ENCODE measurements around the gene TRMT2A.

Gene TRMT2A

GRCh38 chr22:20130731-20131596, 13.9 kb upstream of the TRMT2A start:
- Histone ChIP-seq H3F3A (ENCODE audit: low read depth) (0 out of 2 replicates have a peak, but pooled peaks cover 2% of the 10 kb centered on the region), H3K27me3 (ENCODE audit: insufficient read depth, low read length, poor library complexity, severe bottlenecking) (no peaks in the 10 kb centered on the region), H3K4me1 (ENCODE audit: insufficient read depth, low read length, poor library complexity, severe bottlenecking) (peaks cover 19% of the 10 kb centered on the region), H3K36me3 (ENCODE audit: insufficient read depth, low read length) (peaks cover 29% of the 10 kb centered on the region; the same call in 1 of the 2 replicates), H3K4me3 (ENCODE audit: low read length, poor library complexity, severe bottlenecking) (peak overlapping the region; percentile 77), H3K79me2 (ENCODE audit: insufficient read depth, low read length) (peaks cover 36% of the 10 kb centered on the region; the same call in 1 of the 2 replicates), H3K9me2 (replicated peaks; ENCODE audit: low read depth, low read length) (no peaks in the 10 kb centered on the region), H3K4me2 (ENCODE audit: low read depth, low read length, poor library complexity, severe bottlenecking) (peak overlapping the region; percentile 68), H2AFZ (ENCODE audit: low read length) (peak overlapping the region; percentile 76), H3K9ac (ENCODE audit: low read depth, low read length, poor library complexity, severe bottlenecking) (peak overlapping the region; percentile 76), H3K9me3 (ENCODE audit: insufficient read depth, low read depth, low read length) (no peaks in the 10 kb centered on the region), H4K20me1 (ENCODE audit: insufficient read depth, low read length, poor library complexity, severe bottlenecking) (peaks cover 23% of the 10 kb centered on the region)
- TF ChIP-seq CTCF (conservative IDR thresholded peaks at IDR 0.05; ENCODE audit: low read length) = no peak
- TF ChIP-seq EZH2phosphoT487 (IDR thresholded peaks at IDR 0.05; ENCODE audit: borderline replicate concordance) = no peak

GRCh38 chr22:20130319-20130718, 13.3 kb upstream of the TRMT2A start:
- peaks cover 19% of the 10 kb centered on the region for H3K4me1 ChIP-seq (ENCODE audit: insufficient read depth, low read length, poor library complexity, severe bottlenecking)
- peak overlapping the region; percentile 76 for H3K9ac ChIP-seq (ENCODE audit: low read depth, low read length, poor library complexity, severe bottlenecking)
- TF ChIP-seq CTCF (conservative IDR thresholded peaks at IDR 0.05; ENCODE audit: low read length) (peak; percentile 40; the same call in 1 of the 2 replicates), EZH2phosphoT487 (IDR thresholded peaks at IDR 0.05; ENCODE audit: borderline replicate concordance) (no peak)
- H3K79me2 ChIP-seq (ENCODE audit: insufficient read depth, low read length) = peaks cover 30% of the 10 kb centered on the region; the same call in 1 of the 2 replicates
- no peak overlapping the region for H2AFZ ChIP-seq (ENCODE audit: low read length)
- H4K20me1 ChIP-seq (ENCODE audit: insufficient read depth, low read length, poor library complexity, severe bottlenecking) = peaks cover 25% of the 10 kb centered on the region
- no peaks in the 10 kb centered on the region for H3K27me3 ChIP-seq (ENCODE audit: insufficient read depth, low read length, poor library complexity, severe bottlenecking)
- 0 out of 2 replicates have a peak, but pooled peaks cover 2% of the 10 kb centered on the region for H3F3A ChIP-seq (ENCODE audit: low read depth)
- H3K4me2 ChIP-seq (ENCODE audit: low read depth, low read length, poor library complexity, severe bottlenecking) = peak overlapping the region; percentile 68
- H3K36me3 ChIP-seq (ENCODE audit: insufficient read depth, low read length) = peaks cover 35% of the 10 kb centered on the region; the same call in 1 of the 2 replicates
- H3K9me3 ChIP-seq (ENCODE audit: insufficient read depth, low read depth, low read length) = no peaks in the 10 kb centered on the region
- H3K9me2 ChIP-seq (replicated peaks; ENCODE audit: low read depth, low read length) = no peaks in the 10 kb centered on the region
- peak overlapping the region; percentile 77 for H3K4me3 ChIP-seq (ENCODE audit: low read length, poor library complexity, severe bottlenecking)

GRCh38 chr22:20129747-20130014, 12.7 kb upstream of the TRMT2A start:
- Histone ChIP-seq H3K9me2 (replicated peaks; ENCODE audit: low read depth, low read length) (no peaks in the 10 kb centered on the region), H3K9me3 (ENCODE audit: insufficient read depth, low read depth, low read length) (no peaks in the 10 kb centered on the region), H3K36me3 (ENCODE audit: insufficient read depth, low read length) (peaks cover 42% of the 10 kb centered on the region; the same call in 1 of the 2 replicates), H3K4me3 (ENCODE audit: low read length, poor library complexity, severe bottlenecking) (no peak overlapping the region), H3F3A (ENCODE audit: low read depth) (0 out of 2 replicates have a peak, but pooled peaks cover 2% of the 10 kb centered on the region), H3K4me2 (ENCODE audit: low read depth, low read length, poor library complexity, severe bottlenecking) (no peak overlapping the region), H3K27me3 (ENCODE audit: insufficient read depth, low read length, poor library complexity, severe bottlenecking) (no peaks in the 10 kb centered on the region), H4K20me1 (ENCODE audit: insufficient read depth, low read length, poor library complexity, severe bottlenecking) (peaks cover 29% of the 10 kb centered on the region), H2AFZ (ENCODE audit: low read length) (no peak overlapping the region), H3K79me2 (ENCODE audit: insufficient read depth, low read length) (peaks cover 27% of the 10 kb centered on the region; the same call in 1 of the 2 replicates), H3K9ac (ENCODE audit: low read depth, low read length, poor library complexity, severe bottlenecking) (no peak overlapping the region), H3K4me1 (ENCODE audit: insufficient read depth, low read length, poor library complexity, severe bottlenecking) (peaks cover 19% of the 10 kb centered on the region)
- TF ChIP-seq CTCF (conservative IDR thresholded peaks at IDR 0.05; ENCODE audit: low read length) (no peak), EZH2phosphoT487 (IDR thresholded peaks at IDR 0.05; ENCODE audit: borderline replicate concordance) (no peak)

Measured in Loucy (cell line).